PFSK-1 (cell line): ENCODE data around the gene BCL3.

Source experiments
- POLR2AphosphoS5 ChIP-seq: IDR thresholded peaks from 2 replicates; pipeline ENCODE4 v1.6.1; 2012; ENCODE audit warnings: low read depth, mild to moderate bottlenecking, control low read depth, low read length, moderate library complexity
- SIN3A ChIP-seq: IDR thresholded peaks from 2 replicates; pipeline ENCODE4 v1.6.1; 2012; ENCODE audit warnings: mild to moderate bottlenecking, low read length, moderate library complexity, borderline replicate concordance; ENCODE audit not compliant: insufficient read depth
- TAF1 ChIP-seq: IDR thresholded peaks from 2 replicates; pipeline ENCODE4 v1.6.1; 2012; ENCODE audit warnings: low read length, control low read depth, borderline replicate concordance; ENCODE audit not compliant: insufficient read depth
- TF ChIP-seq, protein P1 (sequence below), 2 experiments: IDR thresholded peaks; 2 replicates each; pipeline versions ENCODE4 v1.6.1 to v1.8.0; 2011 to 2012; ENCODE audit warnings: low read depth in 2 of 2, low read length in 2 of 2, control low read depth in 1 of 2, inconsistent platforms in 1 of 2, mild to moderate bottlenecking in 1 of 2, moderate library complexity in 1 of 2; ENCODE audit not compliant: insufficient read depth in 1 of 2

- no peak for TF ChIP-seq POLR2AphosphoS5
- no peak for TF ChIP-seq SIN3A
- TF ChIP-seq, protein P1, sequence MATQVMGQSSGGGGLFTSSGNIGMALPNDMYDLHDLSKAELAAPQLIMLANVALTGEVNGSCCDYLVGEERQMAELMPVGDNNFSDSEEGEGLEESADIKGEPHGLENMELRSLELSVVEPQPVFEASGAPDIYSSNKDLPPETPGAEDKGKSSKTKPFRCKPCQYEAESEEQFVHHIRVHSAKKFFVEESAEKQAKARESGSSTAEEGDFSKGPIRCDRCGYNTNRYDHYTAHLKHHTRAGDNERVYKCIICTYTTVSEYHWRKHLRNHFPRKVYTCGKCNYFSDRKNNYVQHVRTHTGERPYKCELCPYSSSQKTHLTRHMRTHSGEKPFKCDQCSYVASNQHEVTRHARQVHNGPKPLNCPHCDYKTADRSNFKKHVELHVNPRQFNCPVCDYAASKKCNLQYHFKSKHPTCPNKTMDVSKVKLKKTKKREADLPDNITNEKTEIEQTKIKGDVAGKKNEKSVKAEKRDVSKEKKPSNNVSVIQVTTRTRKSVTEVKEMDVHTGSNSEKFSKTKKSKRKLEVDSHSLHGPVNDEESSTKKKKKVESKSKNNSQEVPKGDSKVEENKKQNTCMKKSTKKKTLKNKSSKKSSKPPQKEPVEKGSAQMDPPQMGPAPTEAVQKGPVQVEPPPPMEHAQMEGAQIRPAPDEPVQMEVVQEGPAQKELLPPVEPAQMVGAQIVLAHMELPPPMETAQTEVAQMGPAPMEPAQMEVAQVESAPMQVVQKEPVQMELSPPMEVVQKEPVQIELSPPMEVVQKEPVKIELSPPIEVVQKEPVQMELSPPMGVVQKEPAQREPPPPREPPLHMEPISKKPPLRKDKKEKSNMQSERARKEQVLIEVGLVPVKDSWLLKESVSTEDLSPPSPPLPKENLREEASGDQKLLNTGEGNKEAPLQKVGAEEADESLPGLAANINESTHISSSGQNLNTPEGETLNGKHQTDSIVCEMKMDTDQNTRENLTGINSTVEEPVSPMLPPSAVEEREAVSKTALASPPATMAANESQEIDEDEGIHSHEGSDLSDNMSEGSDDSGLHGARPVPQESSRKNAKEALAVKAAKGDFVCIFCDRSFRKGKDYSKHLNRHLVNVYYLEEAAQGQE (IDR thresholded peaks at IDR 0.05; ENCODE audit: insufficient read depth in 1 of 2, low read depth in 2 of 2, low read length in 2 of 2): no peak
- no peak for TF ChIP-seq TAF1
These were observed 45.8 kb upstream of the BCL3 start for GRCh38 chr19:44702551-44703176.
